SKM-1 treated with dmso at 0.1 percent for 144 hours (cell line): Measurements from ENCODE around the gene SSH3.
A peak's percentile ranks its signal among the peaks of the same experiment; 100 is the strongest.

Experiments used
- DNase-seq: peaks from one replicate; lab custom pipeline; 2025; ENCODE audit not compliant: unreplicated experiment; lab: John Stamatoyannopoulos, UW

The SSH3 gene

DNA sequence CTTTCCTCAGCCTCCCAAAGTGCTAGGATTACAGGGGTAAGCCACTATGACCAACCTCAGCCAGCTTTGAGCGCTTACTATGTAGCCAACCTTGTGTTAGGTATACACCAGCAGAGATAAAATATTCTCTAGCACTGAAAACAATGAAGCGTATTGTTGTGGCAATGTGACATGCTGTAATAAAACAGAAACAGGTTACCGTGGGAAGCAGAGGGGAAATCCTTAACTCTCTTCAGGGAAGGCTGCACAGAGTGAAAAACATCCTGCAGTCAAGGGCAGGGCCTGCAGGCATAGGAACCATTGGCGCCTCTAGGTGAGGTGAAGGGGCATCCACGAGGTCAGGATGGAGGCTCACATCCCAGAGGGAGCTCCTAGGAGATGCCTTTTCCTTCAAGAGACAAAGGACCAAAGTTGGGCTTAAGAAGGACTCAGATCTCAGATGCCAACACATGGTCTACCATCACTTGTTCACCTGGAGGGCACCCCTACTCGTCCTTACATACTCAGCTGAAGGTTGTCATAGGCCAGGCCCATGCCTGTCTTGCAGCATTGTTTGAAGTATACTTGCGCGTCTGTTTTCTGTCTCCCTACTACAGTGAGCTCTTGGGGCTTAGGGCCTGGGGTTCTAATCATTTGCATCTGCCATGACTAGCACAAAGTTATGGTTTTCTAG, 42.1 kb downstream of the SSH3 start:
- no peak for DNase-seq

DNA sequence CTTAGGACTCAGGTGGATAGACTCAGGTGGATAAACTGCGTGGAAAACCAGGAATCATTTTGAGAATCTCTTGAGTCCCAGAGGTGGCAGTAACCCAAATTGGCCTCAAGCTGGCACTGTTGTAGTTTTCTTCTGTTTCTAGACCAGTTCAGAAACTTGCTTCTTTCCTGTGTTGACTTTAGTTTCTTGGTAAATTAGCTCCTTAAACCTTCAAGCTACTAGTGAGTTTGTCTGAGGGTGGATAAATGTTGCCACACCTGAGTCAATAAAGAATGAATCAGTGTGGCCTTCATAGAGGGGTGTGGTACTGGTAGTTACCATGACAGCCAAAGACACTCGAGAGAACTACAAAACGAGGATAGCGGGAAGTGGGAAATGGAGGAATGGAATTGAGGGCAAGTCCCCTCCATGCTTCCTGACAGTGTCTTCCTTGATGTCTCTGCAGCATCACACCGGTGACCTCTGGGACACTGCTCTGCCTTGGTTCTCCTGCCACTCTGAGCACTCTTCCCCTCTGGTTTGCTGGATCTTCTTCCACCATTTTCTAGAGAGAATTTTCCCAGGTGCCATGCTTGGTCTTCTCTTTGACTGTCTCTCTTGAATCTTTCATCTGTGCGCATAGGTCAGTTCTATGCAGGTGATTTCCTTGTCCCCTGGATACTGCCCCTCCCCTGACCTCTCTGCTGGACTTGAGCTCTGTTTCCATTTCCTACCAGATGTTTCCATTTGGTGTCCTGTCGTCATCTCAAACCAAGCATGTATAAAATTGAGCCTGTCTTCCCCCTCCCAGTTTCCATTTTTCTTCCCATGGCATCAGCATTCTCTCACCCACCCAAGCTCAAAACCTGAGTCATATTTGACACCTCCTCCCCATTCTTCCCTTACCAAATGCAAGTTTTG, 42.8 kb downstream of the SSH3 start:
- peak; percentile 22 for DNase-seq

DNA sequence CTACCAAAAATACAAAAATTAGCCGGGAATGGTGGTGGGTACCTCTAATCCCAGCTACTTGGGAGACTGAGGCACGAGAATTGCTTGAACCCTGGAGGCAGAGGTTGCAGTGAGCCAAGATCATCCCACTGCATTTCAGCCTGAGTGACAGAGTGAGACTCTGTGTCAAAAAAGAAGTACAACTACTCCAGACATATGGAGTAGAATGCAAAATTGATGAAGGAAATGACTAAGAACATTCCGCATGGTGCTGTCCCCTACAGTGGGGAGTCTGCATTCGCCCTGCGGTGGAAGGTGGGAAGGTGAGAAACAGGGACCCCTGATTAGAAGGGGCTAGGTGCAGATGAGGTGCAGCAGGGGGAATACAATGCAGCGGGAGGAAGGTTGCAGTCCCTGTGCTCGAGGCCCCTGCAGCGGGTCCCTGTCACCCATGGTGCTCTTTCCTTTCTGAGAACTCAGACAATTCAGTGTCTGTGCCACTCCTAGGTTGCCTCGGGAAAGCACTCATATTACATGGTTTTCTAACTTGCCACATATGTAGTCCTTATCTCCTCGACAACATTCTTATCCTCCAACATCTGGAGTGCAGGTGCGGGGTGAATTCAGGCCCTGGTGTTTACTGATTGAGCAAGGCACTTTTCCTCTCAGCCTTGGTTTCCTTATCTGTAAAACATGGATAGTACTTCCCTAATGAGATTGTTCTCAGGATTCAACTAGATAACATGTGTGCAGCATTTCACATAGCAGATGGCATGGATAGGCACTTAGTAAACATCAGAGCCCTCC, 44.8 kb downstream of the SSH3 start:
- DNase-seq = no peak

DNA sequence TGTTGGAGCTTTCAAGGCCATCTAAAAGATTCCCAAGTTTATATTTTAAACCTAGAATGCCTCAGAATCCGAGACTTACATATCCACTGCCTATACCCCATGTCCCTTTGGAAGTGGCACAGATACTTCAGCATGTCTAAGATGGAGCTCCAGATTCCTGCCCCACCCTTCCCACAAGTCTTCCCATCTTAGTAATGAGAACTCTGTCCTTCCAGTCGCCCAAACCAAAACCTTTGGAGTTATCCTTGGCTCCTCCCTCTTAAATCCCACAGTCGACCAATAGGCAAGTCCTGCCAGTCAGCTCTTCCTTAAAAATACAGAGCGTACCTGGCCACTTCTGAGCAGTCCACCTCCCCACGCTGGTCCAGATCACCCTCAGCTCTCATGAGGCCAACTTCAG, 45.7 kb downstream of the SSH3 start:
- DNase-seq = no peak

DNA sequence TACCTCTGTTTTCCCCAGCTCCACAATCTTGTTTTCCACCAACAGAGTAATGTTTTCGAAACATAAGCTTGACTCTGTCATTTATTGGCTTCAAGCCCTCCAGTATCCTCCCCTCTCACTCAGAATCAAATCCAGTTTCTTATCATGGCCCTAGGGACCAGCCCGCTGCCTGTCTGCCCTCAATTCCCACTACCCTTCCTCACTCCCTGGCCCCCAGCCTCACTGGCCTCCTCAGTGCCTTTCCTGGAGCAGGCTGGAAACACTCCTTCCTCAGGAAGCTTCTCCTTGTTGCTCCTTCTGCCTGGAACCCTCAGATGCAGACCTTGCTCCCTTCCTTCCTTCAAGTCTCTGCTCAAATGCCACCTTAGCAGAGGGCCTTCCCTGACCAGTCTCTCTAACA, 46.1 kb downstream of the SSH3 start:
- DNase-seq = no peak

DNA sequence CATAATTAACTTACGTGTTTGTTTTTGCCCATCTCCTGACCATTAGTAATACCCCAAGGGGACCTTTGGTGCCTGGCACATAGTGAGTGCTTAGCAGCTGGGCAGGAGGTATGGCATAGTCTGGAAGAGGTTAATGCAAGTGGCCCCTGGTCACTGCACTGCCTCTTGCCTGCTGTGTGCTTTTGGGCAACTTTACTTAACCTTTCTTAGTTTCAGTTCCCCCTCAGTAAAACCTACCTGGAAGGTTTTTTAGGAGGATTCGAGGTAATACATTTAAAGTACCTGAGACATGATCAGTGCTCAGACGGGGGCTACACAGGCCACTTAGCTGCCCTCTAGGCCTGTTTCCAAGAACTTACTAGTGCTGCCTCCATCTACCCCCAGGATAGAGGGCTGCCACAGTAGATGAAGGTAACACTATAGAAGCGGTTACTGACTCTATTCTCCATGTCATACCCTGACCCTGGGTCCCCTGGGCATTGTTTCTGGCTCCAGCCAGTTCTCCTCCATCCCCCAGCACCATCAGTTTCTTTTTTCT, 46.7 kb downstream of the SSH3 start:
- DNase-seq = no peak

DNA sequence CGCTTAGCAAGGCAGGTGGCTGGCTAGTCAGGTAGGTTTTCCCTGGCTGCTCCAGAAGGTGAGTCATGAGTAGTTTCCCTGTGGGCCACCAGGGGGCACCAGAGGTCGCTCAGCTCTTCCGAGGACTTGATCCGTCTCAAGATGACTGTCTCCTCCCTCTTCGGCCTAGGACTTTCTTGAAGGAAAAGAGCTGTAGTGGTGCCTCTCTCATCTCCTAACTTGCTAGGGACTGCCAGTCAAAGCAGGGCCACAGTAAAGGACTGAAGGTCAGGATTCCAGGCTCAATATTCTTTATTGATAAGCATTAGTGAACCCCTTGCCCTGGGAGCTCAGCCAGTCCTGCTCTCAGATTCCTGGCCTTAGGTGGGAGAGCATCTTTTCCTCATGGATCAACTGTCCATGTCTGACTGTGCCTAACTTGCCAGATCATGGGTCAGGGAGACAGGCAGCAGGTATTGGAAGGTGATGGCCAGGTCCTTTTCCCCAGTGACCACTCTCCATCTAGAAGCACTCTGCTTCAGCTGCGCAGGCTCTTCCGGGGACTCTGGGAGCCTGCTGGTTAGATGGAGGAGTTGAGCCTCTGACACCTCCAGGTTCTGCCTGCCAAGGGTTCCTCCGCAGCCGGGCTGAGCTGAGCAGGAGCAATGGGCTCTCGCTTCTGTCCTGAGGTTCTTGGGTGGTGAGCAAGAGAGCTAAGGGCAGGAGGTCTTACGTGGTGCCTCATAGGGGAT, 48.1 kb downstream of the SSH3 start:
- DNase-seq = peak; percentile 72

DNA sequence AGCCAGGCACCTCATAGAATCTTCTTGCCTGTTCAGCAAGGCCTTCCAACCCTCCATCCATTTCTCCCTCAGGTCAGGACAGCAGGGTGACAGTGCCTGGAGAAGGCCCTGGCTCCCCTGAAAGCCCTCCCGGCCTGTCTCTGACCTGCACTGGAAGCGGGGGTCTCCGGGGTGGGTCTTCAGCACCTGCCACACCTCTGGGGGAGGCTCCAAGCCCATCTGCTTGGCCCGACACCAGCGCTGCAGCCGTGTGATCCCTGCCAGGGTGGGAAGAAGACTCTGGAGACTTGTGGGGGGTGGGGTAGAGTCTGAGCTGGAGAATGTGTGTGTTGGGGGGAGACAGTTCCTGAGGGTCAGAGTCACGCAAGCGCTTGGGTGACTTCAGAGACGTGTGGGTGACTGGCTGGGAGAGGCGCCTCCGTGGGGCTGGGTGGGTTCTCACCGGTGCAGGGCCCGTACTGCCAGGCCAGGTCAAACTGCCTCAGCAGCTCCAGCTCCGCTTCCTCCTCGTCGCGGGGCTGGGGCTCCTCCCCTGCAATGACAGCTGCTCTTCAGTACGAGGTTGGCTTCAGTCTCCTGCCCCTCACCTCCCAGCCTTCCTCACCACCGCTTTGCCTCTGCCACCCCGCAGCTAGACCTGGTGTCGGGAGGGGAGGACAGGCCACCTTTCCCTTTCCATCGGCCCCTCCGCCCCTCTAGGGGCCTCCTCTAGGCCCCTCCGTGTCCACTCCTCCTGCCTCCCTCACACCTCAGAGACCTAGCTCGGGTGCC, 49.4 kb downstream of the SSH3 start:
- DNase-seq = peak; percentile 47

DNA sequence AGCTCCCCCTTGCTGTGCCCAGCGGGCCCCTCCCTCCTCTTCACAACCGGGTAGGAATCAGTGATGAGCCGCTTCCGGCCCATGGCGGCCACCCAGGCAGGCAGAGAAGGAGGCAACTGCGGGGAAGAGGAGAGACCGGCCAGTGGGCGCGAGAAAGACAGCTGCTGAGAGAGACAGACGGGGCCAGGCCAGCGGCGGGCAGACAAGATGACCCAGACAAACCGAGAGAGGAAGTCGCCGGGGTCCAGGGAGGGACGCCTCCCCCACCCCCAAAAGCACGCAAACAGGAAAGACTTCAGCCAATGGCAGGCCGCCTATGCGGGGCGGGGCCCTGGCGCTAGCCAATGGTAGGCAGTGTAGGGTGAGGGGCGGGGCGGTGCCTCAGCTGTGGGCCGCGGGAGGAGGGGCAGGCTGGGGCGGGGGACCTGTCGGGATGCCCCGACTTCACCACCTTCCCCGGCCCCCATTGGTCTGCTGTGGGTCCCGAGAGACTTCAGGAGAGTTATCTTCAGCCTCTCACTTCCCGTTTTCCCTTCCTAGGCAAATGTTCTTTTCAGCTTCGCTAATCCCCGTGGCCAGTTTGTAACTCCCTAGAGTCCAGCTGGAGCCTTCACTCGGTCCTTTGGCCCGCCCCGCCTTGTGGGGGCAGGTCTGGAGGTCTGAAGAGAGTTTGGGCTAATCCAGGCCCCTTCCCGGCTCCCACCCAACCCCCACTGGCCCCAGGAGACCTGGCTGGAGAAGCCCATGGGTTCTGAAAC, 50.2 kb downstream of the SSH3 start, which contains the start of gene POLD4:
Gene POLD4, minus strand, starts transcription at position 230 of the 758 bp plus-strand sequence. Its CDS starts 147 bp downstream, at position 83.
- DNase-seq = peak; percentile 96

DNA sequence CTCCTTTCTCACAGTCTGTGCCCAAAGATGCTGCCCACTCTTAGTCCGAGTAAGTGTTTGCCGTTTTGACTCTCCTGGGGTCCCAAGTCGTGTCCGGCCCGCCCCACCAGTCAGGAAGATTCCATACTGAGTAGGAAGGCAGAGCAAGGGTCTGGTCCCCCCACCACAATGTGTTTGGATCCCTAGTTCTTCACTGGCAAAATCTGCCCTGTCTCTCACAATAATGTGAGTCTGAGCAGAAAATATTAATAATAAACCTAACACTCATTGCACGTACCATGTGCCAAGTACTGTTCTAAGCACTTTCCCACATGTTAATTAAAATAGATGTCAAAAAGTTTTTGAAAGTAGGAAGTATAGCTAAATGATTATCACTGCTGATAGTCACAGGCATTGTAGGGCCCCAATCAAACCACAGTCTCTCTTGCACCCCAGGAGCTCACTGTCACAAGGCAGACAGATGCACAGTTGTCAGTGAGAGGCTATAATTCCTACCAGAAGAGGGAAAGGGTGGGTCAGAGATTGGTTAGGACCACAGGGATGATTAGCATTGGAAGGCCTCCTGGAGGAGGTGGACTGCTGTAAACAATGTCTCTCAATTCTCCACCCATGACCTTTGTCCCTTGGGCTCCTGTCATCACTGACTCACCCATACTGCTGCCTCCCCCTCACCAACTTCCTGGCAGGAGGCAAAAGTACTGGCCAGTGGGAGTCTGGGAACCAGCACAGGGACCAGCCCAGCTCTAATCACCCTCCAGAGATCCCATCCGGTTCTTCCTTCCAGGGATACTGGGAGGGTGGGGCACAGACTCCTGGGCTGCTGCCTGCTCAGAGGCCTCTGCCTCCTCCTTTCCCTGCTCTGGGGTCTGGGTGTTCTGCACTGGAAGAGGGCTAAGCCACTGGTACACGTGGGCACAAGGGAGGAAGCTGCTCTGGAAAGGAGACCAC, 51.0 kb downstream of the SSH3 start:
- no peak for DNase-seq

DNA sequence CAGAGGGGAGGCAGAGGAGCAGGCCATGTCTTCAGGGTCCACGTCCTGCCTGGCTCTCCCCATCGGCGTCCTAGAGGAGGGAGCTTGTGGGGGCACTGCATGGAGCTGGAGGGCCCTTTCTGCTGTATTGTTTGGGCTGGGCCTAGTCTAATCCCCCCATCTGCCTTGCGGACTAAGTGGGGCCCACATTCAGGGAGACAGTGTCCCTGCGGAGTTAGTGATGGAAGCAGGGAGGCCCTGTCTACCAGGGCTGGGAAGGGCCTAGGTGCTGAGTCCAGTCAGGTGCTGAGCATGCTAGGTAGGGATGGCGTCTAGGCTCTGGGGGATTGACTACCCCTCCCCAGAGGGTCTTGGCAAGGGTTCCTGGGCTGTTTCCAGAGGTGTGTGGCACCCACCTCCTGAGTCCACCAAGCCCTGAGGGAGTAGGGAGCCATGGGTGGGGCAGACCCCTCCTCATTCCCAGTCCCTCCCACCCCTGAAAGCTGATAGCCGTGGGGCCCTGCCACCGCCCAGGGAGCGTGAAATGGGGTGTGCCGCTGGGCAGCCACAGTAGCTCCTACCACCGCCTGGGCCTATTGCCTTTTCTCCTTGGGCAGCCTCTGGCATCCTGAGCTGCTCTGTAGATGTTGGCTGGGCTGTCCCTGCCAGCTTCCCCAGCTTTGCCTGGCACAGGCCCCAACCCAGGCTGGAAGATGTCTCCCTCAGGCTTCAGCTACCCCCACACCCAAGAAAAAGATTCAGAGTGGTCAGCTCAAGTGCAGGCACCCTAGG, 51.9 kb downstream of the SSH3 start:
- DNase-seq = no peak

DNA sequence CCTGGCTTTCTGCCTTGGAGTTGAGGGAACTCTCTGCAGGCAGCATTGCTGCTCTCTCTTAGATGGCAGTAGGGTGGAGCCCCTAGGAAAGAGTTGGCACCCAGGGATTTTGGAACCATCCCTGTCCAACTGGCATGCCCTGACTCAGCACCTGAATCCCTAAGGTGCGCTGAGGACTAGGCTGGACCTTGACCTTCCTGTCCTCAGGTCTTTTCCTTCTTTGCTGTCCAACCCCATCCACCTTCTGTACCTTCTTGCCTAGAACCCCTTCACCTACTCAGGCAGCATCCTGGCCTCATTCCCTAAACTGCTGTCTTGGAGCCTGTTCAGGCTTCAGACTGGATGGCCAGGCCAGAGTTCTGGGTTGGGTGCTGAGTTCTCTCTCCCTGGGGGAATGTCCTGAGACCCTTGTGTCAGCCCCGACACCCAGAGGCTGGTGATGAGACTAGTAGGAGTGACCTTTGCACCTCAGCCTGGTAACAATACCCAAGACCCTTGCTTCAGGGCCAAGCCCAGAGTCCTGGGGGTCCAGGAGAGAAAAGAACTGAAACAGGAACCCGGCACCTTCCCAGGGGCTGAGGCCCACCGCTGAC, 52.6 kb downstream of the SSH3 start:
- no peak for DNase-seq

DNA sequence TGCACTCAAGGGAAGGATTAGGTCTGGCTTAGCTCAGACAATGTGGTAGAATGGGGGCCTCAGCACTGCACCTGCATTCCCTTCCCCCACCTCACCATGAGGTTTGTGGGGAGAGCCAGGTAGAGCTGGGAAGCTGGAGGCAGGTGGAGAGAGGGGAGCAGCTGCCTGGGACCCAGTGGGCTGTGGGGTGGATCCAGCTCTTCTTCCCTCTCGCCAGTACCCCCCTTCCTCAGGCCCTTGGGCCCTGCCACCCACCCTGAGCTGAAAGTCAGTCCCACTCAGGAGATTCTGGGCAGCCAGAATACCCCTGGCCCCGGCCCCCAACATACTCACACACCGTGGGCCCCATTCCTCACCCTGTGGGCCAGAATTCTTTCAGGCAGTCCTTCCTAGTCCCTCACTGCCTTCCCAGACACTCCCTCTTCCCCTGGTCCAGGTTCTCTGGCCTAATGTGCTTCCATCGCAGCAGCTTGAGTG, 53.1 kb downstream of the SSH3 start:
- DNase-seq = no peak

DNA sequence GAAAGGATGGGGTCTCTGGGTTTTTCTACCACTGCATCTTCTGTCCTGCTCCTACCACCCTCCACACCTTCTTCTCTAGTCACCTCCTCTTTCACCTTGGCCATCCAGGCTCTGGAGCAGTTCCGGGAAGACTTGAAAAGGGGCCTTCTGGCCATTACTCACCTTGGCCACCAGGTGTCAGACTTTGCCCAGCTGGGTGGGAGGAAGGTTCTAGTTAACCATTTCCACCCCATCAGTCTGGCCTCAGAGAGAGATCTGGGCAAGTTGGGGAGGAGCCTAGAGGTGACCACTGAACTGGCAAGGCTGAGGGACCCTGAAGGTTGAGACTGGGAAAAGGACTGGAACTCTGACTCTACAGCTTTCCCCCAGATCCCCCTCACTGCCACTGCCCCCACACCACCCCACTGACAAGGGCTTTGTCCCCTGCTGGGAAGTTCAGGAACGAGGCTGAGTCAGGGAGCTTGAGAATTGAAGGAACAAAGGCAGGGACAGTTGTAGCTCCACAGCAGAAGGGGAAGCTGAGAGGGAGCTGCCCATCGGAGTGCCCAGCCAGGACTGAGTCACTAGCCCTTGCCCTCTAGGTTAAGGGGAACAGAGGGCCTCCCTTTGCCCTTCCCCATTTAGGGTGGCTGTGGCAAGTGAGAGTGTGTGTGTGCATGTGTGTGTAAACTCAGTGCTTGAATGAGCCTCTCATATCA, 53.7 kb downstream of the SSH3 start:
- DNase-seq = peak; percentile 82

DNA sequence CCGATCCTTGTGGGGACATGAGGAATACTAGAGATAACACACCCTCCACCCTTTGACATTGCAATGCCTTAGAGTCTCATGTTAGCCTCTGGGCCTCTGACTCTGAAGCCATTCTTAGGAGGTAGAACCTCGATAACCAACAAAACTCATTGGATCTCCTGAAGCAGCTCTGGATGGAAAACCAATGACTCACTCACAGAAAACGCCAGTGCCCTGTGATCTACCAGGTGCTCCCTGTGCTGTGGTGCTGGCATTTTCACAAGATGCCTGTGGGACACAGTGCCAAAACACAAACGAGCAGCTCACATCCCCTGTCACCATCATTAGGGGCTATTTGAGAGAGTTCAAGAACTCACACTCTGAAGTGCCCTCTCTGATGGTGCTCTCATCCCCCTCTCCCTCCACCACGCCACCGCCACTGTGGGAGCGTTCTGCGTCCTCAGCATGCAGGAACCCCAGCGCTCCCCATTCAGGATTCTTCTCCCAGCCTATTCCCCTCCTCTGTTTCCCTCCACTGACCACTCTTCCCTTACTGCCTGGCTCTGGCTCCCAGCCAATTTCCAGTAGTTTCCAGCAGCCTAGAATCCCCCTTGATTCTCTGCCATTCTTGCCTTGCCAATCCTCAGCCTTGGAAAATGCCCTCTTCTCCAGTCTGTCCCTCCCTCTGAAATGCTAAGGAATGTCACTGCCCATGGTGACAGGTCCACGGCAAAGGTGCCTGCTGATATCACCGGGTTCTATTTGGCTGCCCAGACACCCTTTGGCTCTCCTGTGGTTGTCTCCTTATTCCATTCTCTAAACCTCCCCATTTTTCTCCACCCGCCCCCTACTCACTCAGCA, 54.7 kb downstream of the SSH3 start:
- DNase-seq = no peak
